Progenitor cell of endocrine pancreas (in vitro differentiated cells): ENCODE results near the gene EGLN2. TPM values are rescaled to one million over a fixed set of nuclear protein-coding genes. Genes with fewer than 3 reads are reported as not detected.
A peak's percentile ranks its signal among the peaks of the same experiment; 100 is the strongest.
"Not testable (repeated sequence)": the region's sequence is repeated elsewhere in the genome, so short reads cannot be mapped to it uniquely, and the experiment has no call there.

Source experiments
- DNase-seq: peaks from one replicate; pipeline ENCODE4 v3.0.0; 2021; ENCODE audit warnings: low spot score; ENCODE audit not compliant: unreplicated experiment
- H3K27ac Mint-ChIP-seq: 2 replicates; pipeline ENCODE4 v1.8.0; 2021; ENCODE audit warnings: mild to moderate bottlenecking, moderate library complexity, mixed read lengths
- H3K27me3 Mint-ChIP-seq: 2 replicates; pipeline ENCODE4 v1.8.0; 2021; ENCODE audit warnings: mixed read lengths
- H3K36me3 Mint-ChIP-seq: 2 replicates; pipeline ENCODE4 v1.8.0; 2022; ENCODE audit warnings: mixed read lengths; ENCODE audit not compliant: insufficient read depth
- H3K4me1 Mint-ChIP-seq: 2 replicates; pipeline ENCODE4 v1.8.0; 2021; ENCODE audit warnings: low read depth, mixed read lengths
- H3K4me3 Mint-ChIP-seq: 2 replicates; pipeline ENCODE4 v1.8.0; 2021; ENCODE audit warnings: low read depth, mild to moderate bottlenecking, moderate library complexity, mixed read lengths
- H3K9me3 Mint-ChIP-seq: 2 replicates; pipeline ENCODE4 v1.8.0; 2021; ENCODE audit warnings: low read depth, mixed read lengths
- total RNA-seq: library from RNA; stranded (reverse); gene quantifications from 2 replicates; pipeline ENCODE4 v1.2.1, GENCODE V29; 2021
- TF ChIP-seq, protein P1 (sequence below): fragments of 200-600 bp; sonication (generic); IDR thresholded peaks from one replicate; pipeline ENCODE4 v1.5.0; 2021; ENCODE audit warnings: antibody characterized with exemption, mild to moderate bottlenecking; ENCODE audit not compliant: unreplicated experiment

The EGLN2 gene
- total RNA-seq, 1 donor from 2014 or later = 110 TPM

DNA sequence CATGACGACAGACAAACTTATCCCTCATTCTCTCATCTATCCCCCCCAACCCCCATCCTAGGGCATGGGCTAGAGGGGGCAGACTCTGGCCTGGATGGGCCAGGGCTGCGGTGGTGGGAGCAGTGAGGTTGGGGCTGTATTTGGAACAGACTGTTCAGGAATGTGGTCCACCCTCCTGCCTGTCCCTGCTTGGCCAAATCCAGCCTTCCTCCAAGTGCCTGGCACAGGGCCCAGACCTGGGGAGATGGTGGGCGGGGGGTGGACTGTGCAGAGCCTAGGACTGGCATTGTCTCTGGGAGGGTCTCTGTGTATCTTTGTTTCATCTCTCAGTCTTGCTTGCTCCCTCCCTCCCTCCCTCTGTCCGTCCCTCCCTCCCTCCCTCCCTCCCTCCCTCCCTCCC lies 14.2 kb downstream of the EGLN2 start:
- H3K4me1 Mint-ChIP-seq = peaks cover 19% of the 10 kb centered on the region
- no peak overlapping the region for H3K27ac Mint-ChIP-seq
- no peak for DNase-seq
- H3K9me3 Mint-ChIP-seq = no peaks in the 10 kb centered on the region
- TF ChIP-seq, protein P1, sequence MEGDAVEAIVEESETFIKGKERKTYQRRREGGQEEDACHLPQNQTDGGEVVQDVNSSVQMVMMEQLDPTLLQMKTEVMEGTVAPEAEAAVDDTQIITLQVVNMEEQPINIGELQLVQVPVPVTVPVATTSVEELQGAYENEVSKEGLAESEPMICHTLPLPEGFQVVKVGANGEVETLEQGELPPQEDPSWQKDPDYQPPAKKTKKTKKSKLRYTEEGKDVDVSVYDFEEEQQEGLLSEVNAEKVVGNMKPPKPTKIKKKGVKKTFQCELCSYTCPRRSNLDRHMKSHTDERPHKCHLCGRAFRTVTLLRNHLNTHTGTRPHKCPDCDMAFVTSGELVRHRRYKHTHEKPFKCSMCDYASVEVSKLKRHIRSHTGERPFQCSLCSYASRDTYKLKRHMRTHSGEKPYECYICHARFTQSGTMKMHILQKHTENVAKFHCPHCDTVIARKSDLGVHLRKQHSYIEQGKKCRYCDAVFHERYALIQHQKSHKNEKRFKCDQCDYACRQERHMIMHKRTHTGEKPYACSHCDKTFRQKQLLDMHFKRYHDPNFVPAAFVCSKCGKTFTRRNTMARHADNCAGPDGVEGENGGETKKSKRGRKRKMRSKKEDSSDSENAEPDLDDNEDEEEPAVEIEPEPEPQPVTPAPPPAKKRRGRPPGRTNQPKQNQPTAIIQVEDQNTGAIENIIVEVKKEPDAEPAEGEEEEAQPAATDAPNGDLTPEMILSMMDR = no peak
- no peak overlapping the region for H3K4me3 Mint-ChIP-seq
- H3K36me3 Mint-ChIP-seq = no peaks in the 10 kb centered on the region
- peaks cover 43% of the 10 kb centered on the region for H3K27me3 Mint-ChIP-seq

DNA sequence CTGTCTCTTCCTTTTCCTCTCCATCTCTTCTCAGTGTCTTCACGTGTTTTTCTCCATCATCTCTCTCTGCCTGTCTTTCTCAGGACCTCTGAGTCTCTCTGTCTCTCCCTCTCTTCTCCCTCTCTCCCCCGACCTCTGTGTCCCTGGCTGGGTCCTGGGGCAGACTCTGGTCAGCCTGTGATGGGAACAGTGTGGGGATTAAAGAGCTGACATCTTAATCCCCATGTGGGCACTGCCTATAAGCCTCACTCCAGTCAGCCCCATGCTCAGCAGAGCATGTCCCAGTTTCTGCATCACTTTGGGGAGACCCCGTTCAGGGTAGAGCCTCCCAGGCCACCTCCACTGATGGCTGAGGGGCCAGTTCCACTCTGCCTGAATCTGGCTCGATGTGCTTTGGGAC lies 16.2 kb downstream of the EGLN2 start:
- Mint-ChIP-seq H3K36me3 (no peaks in the 10 kb centered on the region), H3K4me3 (no peak overlapping the region), H3K27ac (no peak overlapping the region), H3K4me1 (peaks cover 16% of the 10 kb centered on the region), H3K27me3 (peaks cover 46% of the 10 kb centered on the region), H3K9me3 (no peaks in the 10 kb centered on the region)
- no peak for DNase-seq
- TF ChIP-seq, protein P1 = no peak

GRCh38 chr19:40818480-40819399 lies 19.7 kb downstream of the EGLN2 start:
- H3K4me3 Mint-ChIP-seq, H3K36me3 Mint-ChIP-seq, DNase-seq, H3K9me3 Mint-ChIP-seq: not testable (repeated sequence)
- peaks cover 30% of the 10 kb centered on the region for H3K27me3 Mint-ChIP-seq
- peak overlapping the region; percentile 42 for H3K27ac Mint-ChIP-seq
- TF ChIP-seq, protein P1 = peak; percentile 43
- H3K4me1 Mint-ChIP-seq = peaks cover 19% of the 10 kb centered on the region

DNA sequence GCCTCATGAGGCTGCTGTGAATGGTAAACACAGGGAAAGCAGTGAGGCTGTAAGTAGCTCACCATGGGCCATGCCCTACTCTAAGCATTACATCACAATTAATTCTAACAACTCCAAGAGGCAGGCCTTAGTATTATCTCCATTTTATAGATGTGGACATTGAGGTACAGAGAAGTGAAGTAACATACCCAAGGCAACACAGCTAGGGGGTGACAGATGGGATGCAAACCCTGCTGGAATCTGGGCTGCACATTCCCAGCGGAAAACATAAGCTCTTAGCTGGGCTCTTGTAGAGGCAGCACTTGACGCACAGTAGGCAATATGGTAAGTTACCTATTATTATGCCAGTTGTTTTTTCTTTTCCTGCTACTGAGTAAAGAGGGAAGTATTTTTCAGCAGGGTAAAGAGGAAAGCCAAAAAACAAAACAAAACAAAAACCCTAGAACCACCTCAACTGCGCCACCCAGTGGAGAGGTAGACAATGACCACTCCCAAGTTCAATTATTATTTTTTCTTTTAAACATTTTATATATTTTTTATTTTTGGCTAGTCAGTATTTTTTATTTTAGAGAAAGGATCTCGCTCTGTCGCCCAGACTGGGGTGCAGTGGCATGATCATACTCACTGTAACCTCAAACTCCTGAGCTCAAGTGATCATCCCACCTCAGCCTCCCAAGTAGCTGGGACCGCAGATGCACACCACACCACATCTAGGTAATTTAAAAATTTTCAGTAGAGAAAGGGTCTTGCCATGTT lies 20.7 kb downstream of the EGLN2 start:
- H3K27me3 Mint-ChIP-seq = peaks cover 21% of the 10 kb centered on the region
- peaks cover 25% of the 10 kb centered on the region for H3K4me1 Mint-ChIP-seq
- DNase-seq, H3K36me3 Mint-ChIP-seq, H3K4me3 Mint-ChIP-seq, H3K9me3 Mint-ChIP-seq, H3K27ac Mint-ChIP-seq: not testable (repeated sequence)
- TF ChIP-seq, protein P1 = peak; percentile 77

GRCh38 chr19:40822161-40822560 lies 23.2 kb downstream of the EGLN2 start:
- Mint-ChIP-seq H3K4me1 (peaks cover 26% of the 10 kb centered on the region), H3K27ac (peak overlapping the region; percentile 97), H3K36me3 (peaks cover 6% of the 10 kb centered on the region), H3K4me3 (no peak overlapping the region), H3K9me3 (no peaks in the 10 kb centered on the region), H3K27me3 (peaks cover 7% of the 10 kb centered on the region)
- DNase-seq = no peak
- TF ChIP-seq, protein P1 = no peak

- H3K9me3 Mint-ChIP-seq, H3K36me3 Mint-ChIP-seq, H3K27me3 Mint-ChIP-seq, DNase-seq: not testable (repeated sequence)
- H3K27ac Mint-ChIP-seq = peak overlapping the region; percentile 97
- H3K4me3 Mint-ChIP-seq = peak overlapping the region; percentile 33
- peaks cover 26% of the 10 kb centered on the region for H3K4me1 Mint-ChIP-seq
Measured at GRCh38 chr19:40822704-40823553, 23.9 kb downstream of the EGLN2 start.

- H3K27ac Mint-ChIP-seq, H3K27me3 Mint-ChIP-seq, H3K4me3 Mint-ChIP-seq, DNase-seq, H3K9me3 Mint-ChIP-seq: not testable (repeated sequence)
- Mint-ChIP-seq H3K36me3 (peaks cover 11% of the 10 kb centered on the region), H3K4me1 (peaks cover 26% of the 10 kb centered on the region)
Measured at GRCh38 chr19:40824916-40825315, 25.9 kb downstream of the EGLN2 start.
